ENCODE results near the gene RSPH1. TPM values are rescaled to one million over a fixed set of nuclear protein-coding genes. Genes with fewer than 3 reads are reported as not detected.

The RSPH1 gene
- total RNA-seq, 1 donor from 2014 or later: not detected

- ATAC-seq (ENCODE audit: poor library complexity) (no peak), DNase-seq (no peak)
- intact Hi-C loops (cut with DNase I): no loop called here
Measured at GRCh38 chr21:42459082-42459460, 37.0 kb downstream of the RSPH1 start.

- no peak for DNase-seq
Measured at GRCh38 chr21:42456457-42456856, 39.6 kb downstream of the RSPH1 start.

GRCh38 chr21:42455754-42456440 lies 40.1 kb downstream of the RSPH1 start:
- DNase-seq (no peak), ATAC-seq (ENCODE audit: poor library complexity) (no peak)
- intact Hi-C loops (cut with DNase I): no loop called here

More at GRCh38 chr21:42456457-42456856, 39.6 kb downstream of the RSPH1 start:
- intact Hi-C loops (cut with DNase I): no loop called here
- no peak for ATAC-seq (ENCODE audit: poor library complexity)

GRCh38 chr21:42455196-42455595 lies 40.8 kb downstream of the RSPH1 start:
- intact Hi-C loops (cut with DNase I): no loop called here
- DNase-seq: no peak
- no peak for ATAC-seq (ENCODE audit: poor library complexity)

- intact Hi-C loops (cut with DNase I): loop anchor here (5.0 kb wide), 1 partner anchor 312 kb away; no protein-coding TSS in a partner anchor
- ATAC-seq (ENCODE audit: poor library complexity) (no peak), DNase-seq (no peak)
Measured at GRCh38 chr21:42454786-42455185, 41.2 kb downstream of the RSPH1 start.

- intact Hi-C loops (cut with DNase I): loop anchor here (5.0 kb wide), 1 partner anchor 312 kb away; no protein-coding TSS in a partner anchor
- no peak for DNase-seq
Measured at GRCh38 chr21:42453986-42454570, 41.9 kb downstream of the RSPH1 start.

GRCh38 chr21:42453224-42453985 lies 42.6 kb downstream of the RSPH1 start:
- no peak for ATAC-seq (ENCODE audit: poor library complexity)
- intact Hi-C loops (cut with DNase I): loop anchor here (5.0 kb wide), 1 partner anchor 311 kb away; no protein-coding TSS in a partner anchor
- DNase-seq: no peak

More at GRCh38 chr21:42453986-42454570, 41.9 kb downstream of the RSPH1 start:
- ATAC-seq (ENCODE audit: poor library complexity): no peak

GRCh38 chr21:42452401-42453223 lies 43.4 kb downstream of the RSPH1 start:
- intact Hi-C loops (cut with DNase I): loop anchor here (5.0 kb wide), 1 partner anchor 310 kb away; no protein-coding TSS in a partner anchor
- no peak for ATAC-seq (ENCODE audit: poor library complexity)
- no peak for DNase-seq

- DNase-seq: no peak
- no peak for ATAC-seq (ENCODE audit: poor library complexity)
- intact Hi-C loops (cut with DNase I): loop anchor here (5.0 kb wide), 1 partner anchor 310 kb away; no protein-coding TSS in a partner anchor
Measured at GRCh38 chr21:42451941-42452340, 44.1 kb downstream of the RSPH1 start.

GRCh38 chr21:42448686-42449085 lies 47.3 kb downstream of the RSPH1 start:
- ATAC-seq (ENCODE audit: poor library complexity): no peak
- intact Hi-C loops (cut with DNase I): loop anchor here (5.0 kb wide), 1 partner anchor 286 kb away; no protein-coding TSS in a partner anchor
- DNase-seq: no peak

- no peak for DNase-seq
- ATAC-seq (ENCODE audit: poor library complexity): no peak
- intact Hi-C loops (cut with DNase I): loop anchor here (5.0 kb wide), 1 partner anchor 285 kb away; no protein-coding TSS in a partner anchor
Measured at GRCh38 chr21:42447732-42448131, 48.3 kb downstream of the RSPH1 start.

- DNase-seq (no peak), ATAC-seq (ENCODE audit: poor library complexity) (no peak)
- intact Hi-C loops (cut with DNase I): loop anchor here (5.0 kb wide), 1 partner anchor 285 kb away; no protein-coding TSS in a partner anchor
Measured at GRCh38 chr21:42447182-42447581, 48.8 kb downstream of the RSPH1 start.

- intact Hi-C loops (cut with DNase I): loop anchor here (5.0 kb wide), 1 partner anchor 284 kb away; no protein-coding TSS in a partner anchor
- DNase-seq (no peak), ATAC-seq (ENCODE audit: poor library complexity) (no peak)
Measured at GRCh38 chr21:42446531-42446930, 49.5 kb downstream of the RSPH1 start.

- ATAC-seq (ENCODE audit: poor library complexity) (no peak), DNase-seq (no peak)
- intact Hi-C loops (cut with DNase I): loop anchor here (5.0 kb wide), 1 partner anchor 283 kb away; no protein-coding TSS in a partner anchor
Measured at GRCh38 chr21:42445311-42445710, 50.7 kb downstream of the RSPH1 start.

- intact Hi-C loops (cut with DNase I): loop anchor here (5.0 kb wide), 1 partner anchor 282 kb away; no protein-coding TSS in a partner anchor
- ATAC-seq (ENCODE audit: poor library complexity) (no peak), DNase-seq (no peak)
Measured at GRCh38 chr21:42444745-42445059, 51.3 kb downstream of the RSPH1 start.

GRCh38 chr21:42443876-42444744 lies 51.9 kb downstream of the RSPH1 start:
- no peak for DNase-seq
- no peak for ATAC-seq (ENCODE audit: poor library complexity)
- intact Hi-C loops (cut with DNase I): no loop called here

GRCh38 chr21:42443181-42443785 lies 52.7 kb downstream of the RSPH1 start:
- DNase-seq: no peak
- intact Hi-C loops (cut with DNase I): no loop called here
- ATAC-seq (ENCODE audit: poor library complexity): no peak

Data from Right ventricle myocardium superior (tissue), 1 donor.